Esophagus muscularis mucosa (tissue), 4 donors: ENCODE data around the gene CAPZB.

ENCODE experiments used
- EP300 ChIP-seq: sonication (generic); formaldehyde crosslinking; IDR thresholded peaks from one replicate; pipeline ENCODE4 v1.6.1; 2017; ENCODE audit warnings: antibody characterized with exemption
- POLR2A ChIP-seq: fragments of 450-650 bp; IDR thresholded peaks from one replicate; pipeline ENCODE4 v1.6.1; 2017; ENCODE audit warnings: antibody characterized with exemption, moderate library complexity, mild to moderate bottlenecking, low read depth
- POLR2AphosphoS5 ChIP-seq, 2 donors: sonication (generic); formaldehyde crosslinking; IDR thresholded peaks; one replicate each; pipeline ENCODE4 v1.6.1; 2017; ENCODE audit warnings: antibody characterized with exemption in 2 of 2
- TF ChIP-seq, protein P1 (sequence below), 3 experiments: fragments of 200-600 bp in 2 of 3; fragments of 450-650 bp in 1 of 3; sonication (generic) in 2 of 3; IDR thresholded peaks; one replicate each; pipeline ENCODE4 v1.5.1; 2017 to 2019; ENCODE audit warnings: antibody characterized with exemption in 3 of 3, mild to moderate bottlenecking in 2 of 3, moderate library complexity in 1 of 3

DNA sequence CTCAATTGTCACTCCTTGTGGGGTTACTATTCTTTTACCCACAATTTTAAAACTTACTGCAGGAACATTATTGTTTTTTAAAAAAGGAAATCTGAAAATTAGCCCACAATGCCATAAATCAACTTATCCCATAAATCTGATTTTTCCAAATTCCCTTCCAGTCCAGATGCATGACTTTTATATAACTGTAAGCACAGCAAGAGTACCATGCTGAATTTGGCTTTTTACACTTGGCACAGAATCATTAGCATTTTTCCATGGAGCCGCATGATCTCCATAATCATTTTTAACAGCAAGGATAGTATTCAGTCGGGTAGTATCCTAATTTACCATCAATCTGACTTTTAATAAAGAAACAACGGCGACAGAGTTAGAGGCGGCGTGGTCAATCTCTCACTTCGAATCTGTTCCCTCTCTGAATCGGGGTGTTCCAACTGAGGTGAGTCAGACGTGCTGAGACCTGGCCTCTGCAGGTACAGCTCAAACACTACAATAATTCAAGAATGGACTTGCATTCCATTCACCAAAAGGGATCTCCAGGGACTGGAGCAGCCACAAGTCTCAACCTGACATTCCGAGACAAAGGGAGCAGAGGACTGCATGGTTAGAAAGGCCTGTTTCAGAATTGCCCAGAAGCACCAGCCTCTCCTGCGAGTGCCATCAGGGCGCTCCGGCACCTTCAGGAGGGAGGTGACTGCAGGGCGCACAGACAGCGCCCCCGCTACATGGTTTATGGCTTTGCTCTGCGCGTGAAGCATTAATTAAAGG lies 124.3 kb downstream of the CAPZB start:
- TF ChIP-seq, protein P1, sequence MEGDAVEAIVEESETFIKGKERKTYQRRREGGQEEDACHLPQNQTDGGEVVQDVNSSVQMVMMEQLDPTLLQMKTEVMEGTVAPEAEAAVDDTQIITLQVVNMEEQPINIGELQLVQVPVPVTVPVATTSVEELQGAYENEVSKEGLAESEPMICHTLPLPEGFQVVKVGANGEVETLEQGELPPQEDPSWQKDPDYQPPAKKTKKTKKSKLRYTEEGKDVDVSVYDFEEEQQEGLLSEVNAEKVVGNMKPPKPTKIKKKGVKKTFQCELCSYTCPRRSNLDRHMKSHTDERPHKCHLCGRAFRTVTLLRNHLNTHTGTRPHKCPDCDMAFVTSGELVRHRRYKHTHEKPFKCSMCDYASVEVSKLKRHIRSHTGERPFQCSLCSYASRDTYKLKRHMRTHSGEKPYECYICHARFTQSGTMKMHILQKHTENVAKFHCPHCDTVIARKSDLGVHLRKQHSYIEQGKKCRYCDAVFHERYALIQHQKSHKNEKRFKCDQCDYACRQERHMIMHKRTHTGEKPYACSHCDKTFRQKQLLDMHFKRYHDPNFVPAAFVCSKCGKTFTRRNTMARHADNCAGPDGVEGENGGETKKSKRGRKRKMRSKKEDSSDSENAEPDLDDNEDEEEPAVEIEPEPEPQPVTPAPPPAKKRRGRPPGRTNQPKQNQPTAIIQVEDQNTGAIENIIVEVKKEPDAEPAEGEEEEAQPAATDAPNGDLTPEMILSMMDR (IDR thresholded peaks at IDR 0.05), result no peak
- TF ChIP-seq EP300 (no peak), POLR2A (no peak), POLR2AphosphoS5 (IDR thresholded peaks at IDR 0.05) (no peak)
